IMR-90 (cell line): ENCODE measurements around the gene TFEB. TPM values are rescaled to one million over a fixed set of nuclear protein-coding genes. Genes with fewer than 3 reads are reported as not detected.

ENCODE experiments used
- ATAC-seq: fragments of 200-7000 bp; cut with Tn5 transposase; 2 replicates; pipeline ENCODE4 v1.9.1; 2020; ENCODE audit warnings: low read depth, mild to moderate bottlenecking, moderate library complexity
- BruUV-seq: library from RNA; stranded (reverse); fragments of 400-500 nt; replicated peaks from 2 replicates; lab custom pipeline; 2021; lab: Mats Ljungman, UMichigan
- CTCF ChIA-PET: fragments of 300-600 bp; formaldehyde crosslinking; extraction: SDS; loops from one replicate; lab custom pipeline; 2021; ENCODE audit warnings: antibody characterized with exemption; lab: Yijun Ruan, JAX
- POLR2A ChIA-PET: fragments of 300-600 bp; sonication (Branson Sonifier 250); formaldehyde crosslinking; loops from one replicate; lab custom pipeline; 2022; ENCODE audit warnings: antibody characterized with exemption; ENCODE audit not compliant: unreplicated experiment; lab: Charles Lee
- DNase-seq: peaks from one replicate; pipeline ENCODE4 v3.0.0; 2013
- H2AFZ ChIP-seq: replicated peaks from 2 replicates; pipeline ENCODE3; 2013; ENCODE audit warnings: low read length, mild to moderate bottlenecking; ENCODE audit not compliant: poor library complexity
- H2AK5ac ChIP-seq: 2 replicates; pipeline ENCODE4 v1.6.1; 2013; ENCODE audit warnings: low read depth, low read length, inconsistent platforms
- H2AK9ac ChIP-seq: replicated peaks from 2 replicates; pipeline ENCODE3; 2013; ENCODE audit warnings: mild to moderate bottlenecking, low read depth, low read length, moderate library complexity; ENCODE audit not compliant: poor library complexity
- H2BK120ac ChIP-seq: 2 replicates; pipeline ENCODE4 v1.6.1; 2013; ENCODE audit warnings: low read depth, low read length, inconsistent platforms
- H2BK15ac ChIP-seq: 3 replicates; pipeline ENCODE4 v1.6.1; 2013; ENCODE audit warnings: low read depth, low read length, inconsistent platforms
- H2BK20ac ChIP-seq: 2 replicates; pipeline ENCODE4 v1.6.1; 2013; ENCODE audit warnings: low read depth, mild to moderate bottlenecking, inconsistent platforms, low read length, moderate library complexity
- H2BK5ac ChIP-seq: 2 replicates; pipeline ENCODE4 v1.6.1; 2013; ENCODE audit warnings: mild to moderate bottlenecking, low read depth, low read length, inconsistent platforms; ENCODE audit not compliant: poor library complexity, severe bottlenecking
- H3K14ac ChIP-seq: replicated peaks from 2 replicates; pipeline ENCODE4 v1.6.1; 2013; ENCODE audit warnings: low read depth, low read length, inconsistent platforms
- H3K18ac ChIP-seq: 2 replicates; pipeline ENCODE4 v1.6.1; 2013; ENCODE audit warnings: low read depth, low read length, control low read depth
- H3K23ac ChIP-seq: 2 replicates; pipeline ENCODE4 v1.6.1; 2013; ENCODE audit warnings: low read depth, low read length, inconsistent platforms
- H3K27ac ChIP-seq: 2 replicates; pipeline ENCODE4 v1.5.1; 2013; ENCODE audit warnings: mild to moderate bottlenecking, control low read depth, low read length; ENCODE audit not compliant: insufficient read depth
- H3K27me3 ChIP-seq: 2 replicates; pipeline ENCODE4 v1.6.1; 2013; ENCODE audit warnings: low read length; ENCODE audit not compliant: control insufficient read depth, insufficient read depth
- H3K36me3 ChIP-seq: 2 replicates; pipeline ENCODE4 v1.6.1; 2013; ENCODE audit warnings: low read length, mixed read lengths; ENCODE audit not compliant: control insufficient read depth, insufficient read depth
- H3K4ac ChIP-seq: 2 replicates; pipeline ENCODE4 v1.6.1; 2013; ENCODE audit warnings: low read depth, low read length, inconsistent platforms
- H3K4me1 ChIP-seq: 2 replicates; pipeline ENCODE4 v1.6.1; 2013; ENCODE audit warnings: low read length, mixed read lengths; ENCODE audit not compliant: control insufficient read depth, insufficient read depth
- H3K4me2 ChIP-seq: 2 replicates; pipeline ENCODE4 v1.6.1; 2013; ENCODE audit warnings: low read depth, mild to moderate bottlenecking, control low read depth, low read length, moderate library complexity
- H3K4me3 ChIP-seq: 2 replicates; pipeline ENCODE4 v1.5.1; 2013; ENCODE audit warnings: low read depth, mild to moderate bottlenecking, control low read depth, low read length, moderate library complexity; ENCODE audit not compliant: insufficient read depth
- H3K56ac ChIP-seq: 2 replicates; pipeline ENCODE4 v1.6.1; 2013; ENCODE audit warnings: low read length, inconsistent platforms; ENCODE audit not compliant: insufficient read depth; ENCODE audit errors: extremely low read depth
- H3K79me1 ChIP-seq, 2 experiments: 2 replicates each; pipeline ENCODE4 v1.6.1; 2013; ENCODE audit warnings: low read length in 2 of 2, inconsistent platforms in 1 of 2, low read depth in 1 of 2
- H3K9ac ChIP-seq: 2 replicates; pipeline ENCODE4 v1.6.1; 2013; ENCODE audit warnings: low read depth, low read length, control low read depth
- H3K9me1 ChIP-seq: 2 replicates; pipeline ENCODE4 v1.6.1; 2013; ENCODE audit warnings: low read length, inconsistent platforms; ENCODE audit not compliant: insufficient read depth
- H3K9me3 ChIP-seq: 2 replicates; pipeline ENCODE4 v1.6.1; 2013; ENCODE audit warnings: low read length; ENCODE audit not compliant: control insufficient read depth, insufficient read depth
- H4K20me1 ChIP-seq: 2 replicates; pipeline ENCODE4 v1.6.1; 2013; ENCODE audit warnings: low read length, inconsistent platforms; ENCODE audit not compliant: insufficient read depth
- H4K5ac ChIP-seq: 2 replicates; pipeline ENCODE4 v1.6.1; 2013; ENCODE audit warnings: mild to moderate bottlenecking, low read depth, low read length, control low read depth
- H4K8ac ChIP-seq, 2 experiments: 2 replicates each; pipeline ENCODE4 v1.6.1; 2013; ENCODE audit warnings: low read depth in 2 of 2, low read length in 2 of 2, control low read depth in 1 of 2, inconsistent platforms in 1 of 2
- H4K91ac ChIP-seq: 2 replicates; pipeline ENCODE4 v1.6.1; 2013; ENCODE audit warnings: low read depth, low read length, inconsistent platforms; ENCODE audit not compliant: insufficient read depth
- BHLHE40 ChIP-seq: fragments of 150-350 bp; IDR thresholded peaks from 2 replicates; pipeline ENCODE4 v1.6.1; 2016; ENCODE audit warnings: mild to moderate bottlenecking, low read depth, low read length
- CEBPB ChIP-seq: IDR thresholded peaks from 2 replicates; pipeline ENCODE4 v1.6.1; 2012; ENCODE audit warnings: low read depth, low read length, improper control_type of control experiment
- CTCF ChIP-seq: conservative IDR thresholded peaks from 2 replicates; pipeline ENCODE4 v1.5.1; 2012; ENCODE audit warnings: mild to moderate bottlenecking, low read depth, low read length, improper control_type of control experiment
- ELK1 ChIP-seq: fragments of 150-350 bp; IDR thresholded peaks from 2 replicates; pipeline ENCODE4 v1.6.1; 2016; ENCODE audit warnings: low read depth, mild to moderate bottlenecking, low read length, moderate library complexity, borderline replicate concordance
- FOS ChIP-seq: fragments of 150-350 bp; IDR thresholded peaks from 2 replicates; pipeline ENCODE4 v1.6.1; 2016; ENCODE audit warnings: low read depth, low read length
- MAFK ChIP-seq: IDR thresholded peaks from 2 replicates; pipeline ENCODE4 v1.6.1; 2012; ENCODE audit warnings: low read depth, low read length, improper control_type of control experiment
- MAZ ChIP-seq: IDR thresholded peaks from 2 replicates; pipeline ENCODE4 v1.6.1; 2012; ENCODE audit warnings: low read depth, mild to moderate bottlenecking, low read length, improper control_type of control experiment, moderate library complexity, borderline replicate concordance
- MXI1 ChIP-seq: IDR thresholded peaks from 2 replicates; pipeline ENCODE4 v1.6.1; 2012; ENCODE audit warnings: low read depth, mild to moderate bottlenecking, low read length, moderate library complexity, borderline replicate concordance
- NFE2L2 ChIP-seq: fragments of 150-350 bp; IDR thresholded peaks from 2 replicates; pipeline ENCODE4 v1.6.1; 2016; ENCODE audit warnings: low read depth, mild to moderate bottlenecking, low read length
- POLR2A ChIP-seq: IDR thresholded peaks from 2 replicates; pipeline ENCODE4 v1.6.1; 2012; ENCODE audit warnings: mild to moderate bottlenecking, low read depth, low read length
- RAD21 ChIP-seq: IDR thresholded peaks from 2 replicates; pipeline ENCODE4 v1.6.1; 2012; ENCODE audit warnings: low read length, improper control_type of control experiment
- RCOR1 ChIP-seq: IDR thresholded peaks from 2 replicates; pipeline ENCODE4 v1.6.1; 2012; ENCODE audit warnings: mild to moderate bottlenecking, low read length, improper control_type of control experiment; ENCODE audit not compliant: insufficient replicate concordance
- RFX5 ChIP-seq: IDR thresholded peaks from 2 replicates; pipeline ENCODE4 v1.8.0; 2012; ENCODE audit warnings: low read depth, mild to moderate bottlenecking, low read length, moderate library complexity
- SMC3 ChIP-seq: fragments of 150-350 bp; IDR thresholded peaks from 2 replicates; pipeline ENCODE4 v1.6.1; 2016; ENCODE audit warnings: low read depth, mild to moderate bottlenecking, antibody characterized with exemption, low read length, moderate library complexity
- USF2 ChIP-seq: fragments of 150-350 bp; IDR thresholded peaks from 2 replicates; pipeline ENCODE4 v1.6.1; 2017; ENCODE audit warnings: mild to moderate bottlenecking, antibody characterized with exemption, low read length, low read depth
- WGBS, 2 experiments: methylation state at CpG; one replicate each; pipeline versions ENCODE4 v1.1.5 to v1.1.7; 2013; ENCODE audit warnings: missing lambda C conversion rate in 2 of 2; ENCODE audit not compliant: insufficient read length in 1 of 2; ENCODE audit errors: extremely low coverage in 2 of 2; 5-methylcytosine and 5-hydroxymethylcytosine counted together
- dilution Hi-C: fragments of 300-500 bp; cut with HindIII; formaldehyde crosslinking; loops from one replicate; pipeline ENCODE4 v1.14.3; 2018; ENCODE audit warnings: low sequenced_read_pairs; ENCODE audit not compliant: unreplicated experiment
- in situ Hi-C: fragments of 300-500 bp; cut with MboI; formaldehyde crosslinking; loops from 3 replicates; pipeline ENCODE4 v1.14.3; 2019; ENCODE audit warnings: low sequenced_read_pairs, inconsistent platforms, mixed read lengths
- intact Hi-C: fragments of 100-400 bp; cut with micrococcal nuclease; formaldehyde crosslinking; loops from 2 replicates; pipeline ENCODE4 v1.10.0; 2022
- polyA plus RNA-seq, 3 experiments: library from polyadenylated mRNA; depleted of rRNA; stranded (reverse); fragments of >200 nt; gene quantifications; 2 replicates each; pipeline ENCODE4 v1.2.3, GENCODE V29; 2012; ENCODE audit warnings: low replicate concordance in 1 of 3
- total RNA-seq: library from RNA; depleted of rRNA; stranded (reverse); fragments of >200 nt; gene quantifications from 2 replicates; pipeline ENCODE4 v1.2.3, GENCODE V29; 2012

TFEB gene
- total and polyA plus RNA-seq, 2 of the 4 experiments (the other 2 are of a cell fraction), result 4.5 to 4.9 TPM

- ATAC-seq, result no peak
- CTCF ChIA-PET, result interaction anchor here (0.6 to 1.2 kb wide), 2 partner anchors 83 to 205 kb away, joined by 4 to 5 read pairs; no protein-coding TSS in a partner anchor
- no peak overlapping the region for H2AK9ac ChIP-seq
These were observed 49.6 kb downstream of the TFEB start for GRCh38 chr6:41685641-41686380.

More at GRCh38 chr6:41685641-41686380, 49.6 kb downstream of the TFEB start:
- Histone ChIP-seq H4K8ac (no peak overlapping the region), H3K18ac (no peak overlapping the region), H3K9ac (no peak overlapping the region), H3K4me1 (peaks cover 5% of the 10 kb centered on the region; the same call in 1 of the 2 replicates), H4K20me1 (no peaks in the 10 kb centered on the region), H3K27me3 (no peaks in the 10 kb centered on the region), H3K14ac (no peak overlapping the region), H4K5ac (no peak overlapping the region), H3K4me2 (no peak overlapping the region), H3K56ac (no peak overlapping the region), H3K36me3 (no peaks in the 10 kb centered on the region), H2BK120ac (no peak overlapping the region), H3K9me3 (no peaks in the 10 kb centered on the region), H2BK5ac (no peak overlapping the region), H3K9me1 (0 out of 2 replicates have a peak, but pooled peaks cover 2% of the 10 kb centered on the region), H2BK15ac (no peak overlapping the region), H2AFZ (no peak overlapping the region), H3K4ac (no peak overlapping the region), H3K23ac (no peak overlapping the region), H3K79me1 (no peaks in the 10 kb centered on the region), H3K27ac (no peak overlapping the region), H3K4me3 (no peak overlapping the region), H2AK5ac (no peak overlapping the region), H2BK20ac (no peak overlapping the region), H4K91ac (no peak overlapping the region)
- WGBS, 2 experiments, result 97% methylated on average over 5 of the region's 7 CpGs; no CpG with 5 or more reads in 1 of the 2 experiments
- no peak for TF ChIP-seq CEBPB
- TF ChIP-seq POLR2A, result no peak
- no peak for TF ChIP-seq ELK1
- no peak for TF ChIP-seq USF2
- no peak for TF ChIP-seq RCOR1
- TF ChIP-seq FOS, result no peak
- TF ChIP-seq BHLHE40, result no peak
- no peak for TF ChIP-seq MAFK
- no peak for TF ChIP-seq NFE2L2
- TF ChIP-seq CTCF, result no peak
- no peak for TF ChIP-seq SMC3
- no peak for TF ChIP-seq MAZ
- TF ChIP-seq RAD21, result no peak
- TF ChIP-seq RFX5, result no peak
- no peak for TF ChIP-seq MXI1
- in situ Hi-C loops, result no loop called here
- no peak for DNase-seq
- intact Hi-C loops, result no loop called here
- dilution Hi-C loops, result no loop called here
- no TSS peak for BruUV-seq
- POLR2A ChIA-PET, result no interaction called here
